Lower leg skin (tissue), 4 donors: ENCODE measurements around the gene STRIT1. TPM values are rescaled to one million over a fixed set of nuclear protein-coding genes. Genes with fewer than 3 reads are reported as not detected.

ENCODE experiments used
- DNase-seq, 2 donors: peaks; one replicate each; pipeline ENCODE4 v3.0.0-alpha.2; 2019; ENCODE audit warnings: low spot score in 2 of 2
- H3K4me3 ChIP-seq: fragments of 200-600 bp; sonication (generic); 2 replicates; pipeline ENCODE4 v1.5.1; 2017; ENCODE audit warnings: mild to moderate bottlenecking, low read depth; ENCODE audit not compliant: poor library complexity, severe bottlenecking
- CTCF ChIP-seq, 3 donors: fragments of 450-650 bp; IDR thresholded peaks; one replicate each; pipeline ENCODE4 v1.5.1; 2016; ENCODE audit warnings: antibody characterized with exemption in 3 of 3, mild to moderate bottlenecking in 3 of 3, moderate library complexity in 2 of 3
- POLR2A ChIP-seq, 2 donors: fragments of 450-650 bp; IDR thresholded peaks; one replicate each; pipeline ENCODE4 v1.6.1; 2016 to 2017; ENCODE audit warnings: antibody characterized with exemption in 2 of 2, mild to moderate bottlenecking in 1 of 2, moderate library complexity in 1 of 2
- WGBS, 2 donors: methylation state at CpG; one replicate each; pipeline ENCODE4 v1.1.5; 2018; 5-methylcytosine and 5-hydroxymethylcytosine counted together
- intact Hi-C: fragments of 100-400 bp; cut with DNase I; formaldehyde crosslinking; loops from one replicate; pipeline ENCODE4 v1.15.0; 2023; ENCODE audit warnings: low total_unique reads
- total RNA-seq, 4 donors: library from RNA; depleted of rRNA; stranded (reverse); fragments of >200 nt; gene quantifications; one replicate each; pipeline ENCODE4 v1.1.0, GENCODE V29; 2016

Gene STRIT1
- total RNA-seq, 4 donors from 2014 or later = 0.42 TPM; not detected in 3

- H3K4me3 ChIP-seq = no peak overlapping the region
- no peak for TF ChIP-seq CTCF (IDR thresholded peaks at IDR 0.05)
- TF ChIP-seq POLR2A (IDR thresholded peaks at IDR 0.05) = no peak
- intact Hi-C loops = no loop called here
- no peak for DNase-seq
- WGBS, 2 donors = 56 to 77% methylated on average over 3 of the region's 3 CpGs
Measured at GRCh38 chr3:155334215-155334913, 40.9 kb upstream of the STRIT1 start.

GRCh38 chr3:155332716-155333115, 39.2 kb upstream of the STRIT1 start:
- TF ChIP-seq POLR2A (IDR thresholded peaks at IDR 0.05) (no peak), CTCF (IDR thresholded peaks at IDR 0.05) (no peak)
- no peak for DNase-seq
- intact Hi-C loops = no loop called here
- WGBS, 2 donors = 59 to 65% methylated on average over 4 of the region's 4 CpGs
- H3K4me3 ChIP-seq = no peak overlapping the region

- WGBS, 2 donors = 67 to 73% methylated on average over 2 of the region's 2 CpGs
- DNase-seq = no peak
- H3K4me3 ChIP-seq = no peak overlapping the region
- no peak for TF ChIP-seq POLR2A (IDR thresholded peaks at IDR 0.05)
- no peak for TF ChIP-seq CTCF (IDR thresholded peaks at IDR 0.05)
- intact Hi-C loops = no loop called here
Measured at GRCh38 chr3:155331078-155331477, 37.6 kb upstream of the STRIT1 start.

GRCh38 chr3:155330370-155330769, 36.9 kb upstream of the STRIT1 start:
- TF ChIP-seq POLR2A (IDR thresholded peaks at IDR 0.05) = no peak
- TF ChIP-seq CTCF (IDR thresholded peaks at IDR 0.05) = no peak
- no peak for DNase-seq
- intact Hi-C loops = no loop called here
- no peak overlapping the region for H3K4me3 ChIP-seq

- intact Hi-C loops = no loop called here
- WGBS, 2 donors = 87 to 93% methylated on average over 6 of the region's 6 CpGs
- H3K4me3 ChIP-seq = no peak overlapping the region
- no peak for DNase-seq
- no peak for TF ChIP-seq POLR2A (IDR thresholded peaks at IDR 0.05)
- TF ChIP-seq CTCF (IDR thresholded peaks at IDR 0.05) = no peak
Measured at GRCh38 chr3:155329513-155330048, 36.1 kb upstream of the STRIT1 start.

GRCh38 chr3:155327871-155328270, 34.4 kb upstream of the STRIT1 start:
- TF ChIP-seq POLR2A (IDR thresholded peaks at IDR 0.05) = no peak
- TF ChIP-seq CTCF (IDR thresholded peaks at IDR 0.05) = no peak
- DNase-seq = no peak
- H3K4me3 ChIP-seq = no peak overlapping the region
- intact Hi-C loops = no loop called here
- 81 to 93% methylated on average over 2 of the region's 2 CpGs for WGBS, 2 donors
